ENCODE measurements around the gene UNC80. TPM values are rescaled to one million over a fixed set of nuclear protein-coding genes. Genes with fewer than 3 reads are reported as not detected.

The UNC80 gene
- total RNA-seq, 1 donor from 2014 or later = 2.8 TPM

DNA sequence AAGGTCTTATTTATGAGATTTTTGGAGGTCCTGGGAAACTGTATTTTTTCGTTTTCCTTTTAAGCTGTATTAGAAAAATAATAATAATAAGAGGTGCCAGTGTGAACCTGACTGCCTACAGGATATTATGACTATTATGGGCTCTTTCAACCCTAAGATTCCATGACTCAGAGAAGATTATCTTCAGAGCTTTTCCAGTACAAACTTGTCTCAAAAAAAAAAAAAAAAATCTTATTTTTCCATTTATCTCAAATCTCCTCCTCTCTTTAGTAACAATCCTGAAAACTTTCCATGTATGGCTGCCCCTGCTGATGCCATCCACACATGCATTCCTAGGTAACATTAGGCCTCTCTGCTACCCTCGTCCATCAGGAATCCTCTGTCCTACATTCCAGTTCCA, 194.1 kb downstream of the UNC80 start:
- H3K9me3 Mint-ChIP-seq = no peaks in the 10 kb centered on the region
- H3K4me3 Mint-ChIP-seq = no peak overlapping the region
- peaks cover 13% of the 10 kb centered on the region for H3K4me1 Mint-ChIP-seq
- TF ChIP-seq, protein P1, sequence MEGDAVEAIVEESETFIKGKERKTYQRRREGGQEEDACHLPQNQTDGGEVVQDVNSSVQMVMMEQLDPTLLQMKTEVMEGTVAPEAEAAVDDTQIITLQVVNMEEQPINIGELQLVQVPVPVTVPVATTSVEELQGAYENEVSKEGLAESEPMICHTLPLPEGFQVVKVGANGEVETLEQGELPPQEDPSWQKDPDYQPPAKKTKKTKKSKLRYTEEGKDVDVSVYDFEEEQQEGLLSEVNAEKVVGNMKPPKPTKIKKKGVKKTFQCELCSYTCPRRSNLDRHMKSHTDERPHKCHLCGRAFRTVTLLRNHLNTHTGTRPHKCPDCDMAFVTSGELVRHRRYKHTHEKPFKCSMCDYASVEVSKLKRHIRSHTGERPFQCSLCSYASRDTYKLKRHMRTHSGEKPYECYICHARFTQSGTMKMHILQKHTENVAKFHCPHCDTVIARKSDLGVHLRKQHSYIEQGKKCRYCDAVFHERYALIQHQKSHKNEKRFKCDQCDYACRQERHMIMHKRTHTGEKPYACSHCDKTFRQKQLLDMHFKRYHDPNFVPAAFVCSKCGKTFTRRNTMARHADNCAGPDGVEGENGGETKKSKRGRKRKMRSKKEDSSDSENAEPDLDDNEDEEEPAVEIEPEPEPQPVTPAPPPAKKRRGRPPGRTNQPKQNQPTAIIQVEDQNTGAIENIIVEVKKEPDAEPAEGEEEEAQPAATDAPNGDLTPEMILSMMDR (conservative IDR thresholded peaks at IDR 0.05) = no peak
- H3K36me3 Mint-ChIP-seq (ENCODE audit: low read depth) = peaks cover 2% of the 10 kb centered on the region
- H3K27me3 Mint-ChIP-seq (ENCODE audit: low read depth) = no peaks in the 10 kb centered on the region
- no peak overlapping the region for H3K27ac Mint-ChIP-seq (ENCODE audit: unreplicated experiment)
- DNase-seq (ENCODE audit: low read depth, low spot score) = no peak

DNA sequence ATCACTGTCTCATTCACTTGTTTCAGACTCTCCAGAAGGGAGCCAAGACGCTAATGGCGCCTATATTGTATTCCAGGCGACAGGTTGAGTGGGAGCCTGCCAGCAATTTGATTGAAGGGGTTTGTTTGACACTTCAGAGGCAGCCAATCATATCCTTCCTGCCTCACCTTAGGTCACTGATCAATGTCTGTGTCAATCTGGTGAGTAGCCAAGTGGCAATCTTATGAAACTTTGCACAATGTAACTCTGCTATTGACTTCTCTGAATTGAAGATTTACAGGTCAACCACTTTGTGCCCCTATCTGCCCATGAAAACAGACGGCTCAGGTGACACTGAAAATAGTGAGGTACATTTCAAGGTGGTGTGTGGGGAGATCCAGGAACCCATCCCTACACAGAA, 198.1 kb downstream of the UNC80 start:
- Mint-ChIP-seq H3K27ac (ENCODE audit: unreplicated experiment) (no peak overlapping the region), H3K9me3 (no peaks in the 10 kb centered on the region), H3K27me3 (ENCODE audit: low read depth) (no peaks in the 10 kb centered on the region), H3K4me3 (no peak overlapping the region), H3K4me1 (no peaks in the 10 kb centered on the region), H3K36me3 (ENCODE audit: low read depth) (no peaks in the 10 kb centered on the region)
- DNase-seq (ENCODE audit: low read depth, low spot score) = no peak
- TF ChIP-seq, protein P1 (conservative IDR thresholded peaks at IDR 0.05) = no peak

DNA sequence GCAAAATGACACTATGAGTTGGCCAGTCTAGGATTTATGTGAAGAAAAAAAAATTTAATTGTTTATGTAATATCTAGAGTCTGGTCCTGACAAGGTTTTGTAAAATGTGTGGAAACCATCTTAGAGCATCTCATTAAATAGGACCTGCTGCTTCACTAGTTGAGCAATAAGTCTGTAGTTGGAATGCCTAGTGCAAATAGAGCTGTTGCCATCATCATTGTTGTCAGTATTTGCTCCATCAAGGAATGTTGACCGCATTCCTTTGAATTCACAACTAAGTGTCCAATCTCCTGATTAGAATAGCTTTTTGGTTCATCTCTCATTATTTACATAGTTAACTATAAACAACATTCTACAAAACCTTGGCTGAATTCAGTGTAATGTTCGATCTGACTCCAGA, 198.6 kb downstream of the UNC80 start:
- DNase-seq (ENCODE audit: low read depth, low spot score) = no peak
- Mint-ChIP-seq H3K27me3 (ENCODE audit: low read depth) (no peaks in the 10 kb centered on the region), H3K27ac (ENCODE audit: unreplicated experiment) (no peak overlapping the region), H3K4me3 (no peak overlapping the region), H3K36me3 (ENCODE audit: low read depth) (no peaks in the 10 kb centered on the region), H3K4me1 (no peaks in the 10 kb centered on the region), H3K9me3 (no peaks in the 10 kb centered on the region)
- TF ChIP-seq, protein P1 (conservative IDR thresholded peaks at IDR 0.05) = no peak

DNA sequence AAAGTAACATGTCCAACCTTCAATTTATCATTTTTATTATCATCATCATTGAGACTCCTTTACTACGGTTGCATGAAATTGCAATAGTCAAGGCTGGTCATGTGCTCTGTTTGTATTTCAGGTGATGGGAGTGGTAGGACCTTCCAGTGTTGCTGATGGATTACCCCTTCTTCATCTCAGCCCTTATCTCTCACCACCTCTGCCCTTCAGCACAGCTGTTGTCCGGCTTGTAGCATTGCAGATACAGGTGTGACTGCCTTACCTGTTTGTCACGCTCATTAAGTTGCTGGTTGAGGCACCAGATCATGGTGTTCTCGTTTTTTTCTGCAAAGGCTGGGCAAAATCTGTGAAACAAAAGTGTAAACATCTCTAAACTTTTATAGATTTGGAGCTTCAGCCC, 199.1 kb downstream of the UNC80 start:
- Mint-ChIP-seq H3K9me3 (no peaks in the 10 kb centered on the region), H3K4me3 (no peak overlapping the region), H3K4me1 (no peaks in the 10 kb centered on the region), H3K27me3 (ENCODE audit: low read depth) (no peaks in the 10 kb centered on the region), H3K36me3 (ENCODE audit: low read depth) (no peaks in the 10 kb centered on the region), H3K27ac (ENCODE audit: unreplicated experiment) (no peak overlapping the region)
- TF ChIP-seq, protein P1 (conservative IDR thresholded peaks at IDR 0.05) = no peak
- no peak for DNase-seq (ENCODE audit: low read depth, low spot score)

DNA sequence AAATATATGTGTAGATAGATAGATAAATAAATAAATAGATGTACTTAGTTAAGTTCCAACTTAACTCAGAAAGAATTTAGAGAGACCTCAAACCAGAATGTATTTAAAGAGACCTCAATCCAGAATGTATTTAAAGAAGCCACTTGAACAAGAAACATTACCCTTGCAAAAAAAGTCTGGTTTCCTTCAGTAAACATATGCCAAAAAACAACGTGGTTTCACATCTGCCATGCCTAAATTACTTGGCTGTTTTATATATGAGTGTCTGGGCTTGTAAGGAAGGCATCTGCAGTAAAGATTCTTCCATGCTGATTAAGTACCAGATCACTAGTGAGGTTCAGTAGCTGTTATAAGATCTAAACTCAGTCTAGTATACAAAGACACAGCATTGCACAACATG, 201.7 kb downstream of the UNC80 start:
- Mint-ChIP-seq H3K27ac (ENCODE audit: unreplicated experiment) (no peak overlapping the region), H3K4me3 (no peak overlapping the region), H3K36me3 (ENCODE audit: low read depth) (no peaks in the 10 kb centered on the region), H3K27me3 (ENCODE audit: low read depth) (no peaks in the 10 kb centered on the region), H3K4me1 (no peaks in the 10 kb centered on the region), H3K9me3 (no peaks in the 10 kb centered on the region)
- TF ChIP-seq, protein P1 (conservative IDR thresholded peaks at IDR 0.05) = no peak
- no peak for DNase-seq (ENCODE audit: low read depth, low spot score)

DNA sequence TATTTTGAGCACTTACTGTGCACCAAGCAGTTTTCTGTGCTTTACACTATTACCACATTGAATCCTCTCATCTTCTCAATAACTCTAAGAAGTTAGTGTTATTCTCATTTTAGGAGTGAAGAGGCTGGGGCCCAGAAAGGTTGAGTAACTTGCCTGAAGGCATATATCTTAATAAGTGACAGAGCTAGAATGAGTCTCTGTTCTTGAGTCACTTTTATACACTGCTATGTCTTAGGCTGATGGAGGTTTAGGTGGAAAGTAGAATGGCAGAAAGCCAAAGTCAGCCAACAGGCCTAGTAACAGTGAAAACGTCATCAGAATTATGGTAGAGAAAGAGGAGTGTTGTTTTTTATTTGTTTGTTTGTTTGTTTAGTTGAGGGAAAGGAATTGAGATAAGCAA, 202.9 kb downstream of the UNC80 start:
- Mint-ChIP-seq H3K4me1 (no peaks in the 10 kb centered on the region), H3K36me3 (ENCODE audit: low read depth) (no peaks in the 10 kb centered on the region), H3K27me3 (ENCODE audit: low read depth) (no peaks in the 10 kb centered on the region), H3K9me3 (no peaks in the 10 kb centered on the region), H3K27ac (ENCODE audit: unreplicated experiment) (no peak overlapping the region), H3K4me3 (no peak overlapping the region)
- TF ChIP-seq, protein P1 (conservative IDR thresholded peaks at IDR 0.05) = no peak
- no peak for DNase-seq (ENCODE audit: low read depth, low spot score)

All from neural crest cell (in vitro differentiated cells).